Mammary epithelial cell (primary cell): Measurements from ENCODE around the gene ELMO1.

Source experiments
- EZH2 ChIP-seq: IDR thresholded peaks from 2 replicates; pipeline ENCODE4 v1.6.1; 2012; ENCODE audit warnings: low read length, inconsistent platforms, borderline replicate concordance
- TF ChIP-seq, protein P1 (sequence below), 2 donors: IDR thresholded peaks in 1 of 2; conservative IDR thresholded peaks in 1 of 2; 2 replicates each; pipeline ENCODE4 v1.5.1; 2011 to 2012; ENCODE audit warnings: inconsistent platforms in 2 of 2, low read length in 2 of 2, mild to moderate bottlenecking in 2 of 2, control low read depth in 1 of 2, low read depth in 1 of 2; ENCODE audit not compliant: insufficient read depth in 1 of 2; ENCODE audit errors: extremely low read depth in 1 of 2

- TF ChIP-seq, protein P1, sequence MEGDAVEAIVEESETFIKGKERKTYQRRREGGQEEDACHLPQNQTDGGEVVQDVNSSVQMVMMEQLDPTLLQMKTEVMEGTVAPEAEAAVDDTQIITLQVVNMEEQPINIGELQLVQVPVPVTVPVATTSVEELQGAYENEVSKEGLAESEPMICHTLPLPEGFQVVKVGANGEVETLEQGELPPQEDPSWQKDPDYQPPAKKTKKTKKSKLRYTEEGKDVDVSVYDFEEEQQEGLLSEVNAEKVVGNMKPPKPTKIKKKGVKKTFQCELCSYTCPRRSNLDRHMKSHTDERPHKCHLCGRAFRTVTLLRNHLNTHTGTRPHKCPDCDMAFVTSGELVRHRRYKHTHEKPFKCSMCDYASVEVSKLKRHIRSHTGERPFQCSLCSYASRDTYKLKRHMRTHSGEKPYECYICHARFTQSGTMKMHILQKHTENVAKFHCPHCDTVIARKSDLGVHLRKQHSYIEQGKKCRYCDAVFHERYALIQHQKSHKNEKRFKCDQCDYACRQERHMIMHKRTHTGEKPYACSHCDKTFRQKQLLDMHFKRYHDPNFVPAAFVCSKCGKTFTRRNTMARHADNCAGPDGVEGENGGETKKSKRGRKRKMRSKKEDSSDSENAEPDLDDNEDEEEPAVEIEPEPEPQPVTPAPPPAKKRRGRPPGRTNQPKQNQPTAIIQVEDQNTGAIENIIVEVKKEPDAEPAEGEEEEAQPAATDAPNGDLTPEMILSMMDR (conservative IDR thresholded peaks at IDR 0.05 in 1 of 2, IDR thresholded peaks at IDR 0.05 in 1 of 2; ENCODE audit: extremely low read depth in 1 of 2, insufficient read depth in 1 of 2, low read depth in 1 of 2, low read length in 2 of 2), result no peak
- no peak for TF ChIP-seq EZH2
Measured at GRCh38 chr7:37327288-37327687, 121.4 kb downstream of the ELMO1 start.
